Astrocyte of the hippocampus (primary cell): ENCODE results near the gene WNT3.
A peak's percentile ranks its signal among the peaks of the same experiment; 100 is the strongest.
"Not testable (repeated sequence)": the region's sequence is repeated elsewhere in the genome, so short reads cannot be mapped to it uniquely, and the experiment has no call there.

Experiments
- DNase-seq: peaks from one replicate; pipeline ENCODE4 v3.0.0; 2011; ENCODE audit warnings: low read depth, low spot score

The WNT3 gene

GRCh38 chr17:46785696-46786095 lies 32.8 kb downstream of the WNT3 start:
- DNase-seq, result peak; percentile 30

DNA sequence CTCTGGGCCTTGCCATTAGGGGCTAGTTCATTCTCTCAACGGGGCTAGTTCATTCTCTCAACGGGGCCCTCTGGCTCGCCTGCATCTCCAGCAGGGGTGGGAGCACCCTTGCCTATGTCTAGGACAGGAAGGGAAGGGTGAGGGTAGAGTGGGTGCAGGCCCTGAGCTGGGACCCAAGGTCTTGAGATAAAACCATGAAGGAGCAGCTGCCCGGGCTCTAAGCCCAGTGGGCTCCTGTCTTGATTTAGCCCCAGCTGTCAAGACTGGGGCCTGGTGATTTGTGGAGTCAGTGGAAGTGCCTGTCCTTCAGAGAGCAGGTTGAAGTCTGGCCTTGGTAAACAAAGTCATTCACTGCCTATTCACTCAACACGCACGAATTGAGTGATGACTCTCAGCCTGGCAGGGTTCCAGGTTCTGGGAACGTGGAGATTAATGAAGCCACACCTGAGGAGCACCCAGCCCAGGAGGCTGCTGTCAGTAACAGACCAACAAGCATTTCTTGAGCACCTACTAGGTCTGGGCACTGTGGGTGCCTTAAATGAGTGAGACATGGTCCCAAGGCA lies 35.4 kb downstream of the WNT3 start:
- DNase-seq, result no peak

DNA sequence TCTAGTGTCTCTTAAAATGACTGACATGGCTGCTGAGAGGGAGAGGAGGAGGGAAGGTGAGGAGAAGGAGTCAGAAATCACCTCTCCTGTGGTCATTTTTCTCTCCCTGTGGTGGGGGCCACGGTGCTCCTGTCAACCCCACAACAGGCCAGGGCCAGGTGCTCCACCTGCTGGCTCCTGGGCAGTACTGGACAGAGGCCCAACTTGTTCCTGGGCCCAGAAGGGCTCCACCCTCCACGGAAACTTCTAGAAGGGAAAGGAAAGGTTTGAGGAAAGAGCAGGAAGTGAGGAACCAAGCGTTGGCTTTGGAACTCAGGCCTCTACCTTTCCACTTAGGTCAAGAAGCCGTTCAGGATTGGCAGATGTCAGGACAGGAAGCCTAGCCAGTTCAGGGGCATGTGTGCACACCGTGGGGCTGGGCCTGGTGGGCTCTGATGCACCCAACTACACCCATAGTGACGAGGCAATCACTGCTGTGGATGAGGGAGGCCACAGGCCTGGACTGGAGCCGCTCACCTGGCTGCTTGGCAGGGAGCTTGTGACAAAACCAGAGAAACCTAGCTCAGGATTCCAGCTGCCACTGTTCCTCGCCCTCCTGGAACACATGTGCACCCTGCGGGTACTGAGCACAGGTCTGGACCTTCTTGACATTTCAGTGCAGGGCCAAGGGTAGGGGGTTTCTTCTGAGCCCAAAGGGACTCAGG lies 36.1 kb downstream of the WNT3 start:
- peak; percentile 61 for DNase-seq

DNA sequence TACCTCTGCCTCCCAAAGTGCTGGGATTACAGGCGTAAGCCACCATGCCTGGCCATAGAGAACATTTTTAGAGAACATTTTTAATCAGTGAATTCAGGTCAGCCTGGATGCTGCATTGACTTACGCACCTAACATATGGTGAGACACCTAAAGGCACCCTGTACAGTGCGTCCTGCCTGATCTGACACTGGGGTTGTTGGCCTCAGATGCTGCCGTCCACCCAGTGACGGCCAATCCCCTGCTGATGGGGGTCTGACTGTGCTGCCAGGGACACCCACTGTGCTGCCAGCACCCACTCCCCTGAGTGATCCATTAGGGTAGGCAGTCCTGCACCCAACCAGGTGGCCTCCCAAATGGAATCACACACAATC lies 38.5 kb downstream of the WNT3 start:
- DNase-seq, result no peak

DNA sequence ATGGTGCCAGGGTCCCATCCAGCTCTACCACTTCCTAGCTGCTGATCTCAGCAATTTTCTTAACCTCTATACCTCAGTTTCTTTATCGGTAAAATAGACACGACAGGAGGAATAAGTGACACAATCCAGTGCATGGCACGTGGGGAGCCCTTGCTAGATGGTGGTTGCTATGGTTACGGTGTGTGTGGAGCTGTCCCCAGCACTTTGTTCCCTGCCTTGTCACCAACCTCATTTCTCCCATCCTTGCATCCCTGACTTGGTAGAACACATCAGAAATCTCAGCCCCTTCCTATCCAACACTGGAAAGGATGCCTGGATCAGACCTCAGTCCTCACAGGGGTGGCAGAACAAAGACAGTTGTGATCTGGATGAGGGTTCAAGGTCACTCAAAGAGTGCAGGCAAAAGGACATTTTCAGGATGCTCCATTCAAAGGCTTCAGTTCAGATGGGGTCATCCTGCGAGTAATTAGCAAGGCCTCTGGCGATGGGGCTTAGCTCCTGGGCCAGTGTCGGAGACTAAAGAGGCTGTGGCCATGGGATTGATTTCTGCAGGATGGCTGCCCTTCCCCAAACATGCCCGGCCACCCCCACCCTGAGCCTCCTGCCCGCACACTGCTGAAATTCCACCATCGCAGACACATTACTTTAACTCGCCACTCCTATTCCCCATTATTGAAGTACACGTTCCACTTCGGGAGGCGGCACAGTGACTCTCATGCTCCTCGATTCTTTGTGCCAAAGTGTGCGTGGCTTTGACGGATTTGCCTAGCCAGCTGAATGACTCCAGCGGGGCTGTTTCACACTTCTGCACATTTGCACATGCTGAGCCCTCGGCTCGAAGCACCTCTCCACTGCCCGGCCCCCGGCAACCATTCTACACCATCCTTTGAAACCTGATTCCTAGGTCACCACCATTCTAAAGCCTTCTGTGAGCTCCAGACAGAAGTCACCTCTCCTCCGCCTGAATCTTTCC lies 40.3 kb downstream of the WNT3 start:
- no peak for DNase-seq

GRCh38 chr17:46776298-46777005 lies 42.0 kb downstream of the WNT3 start:
- no peak for DNase-seq

DNA sequence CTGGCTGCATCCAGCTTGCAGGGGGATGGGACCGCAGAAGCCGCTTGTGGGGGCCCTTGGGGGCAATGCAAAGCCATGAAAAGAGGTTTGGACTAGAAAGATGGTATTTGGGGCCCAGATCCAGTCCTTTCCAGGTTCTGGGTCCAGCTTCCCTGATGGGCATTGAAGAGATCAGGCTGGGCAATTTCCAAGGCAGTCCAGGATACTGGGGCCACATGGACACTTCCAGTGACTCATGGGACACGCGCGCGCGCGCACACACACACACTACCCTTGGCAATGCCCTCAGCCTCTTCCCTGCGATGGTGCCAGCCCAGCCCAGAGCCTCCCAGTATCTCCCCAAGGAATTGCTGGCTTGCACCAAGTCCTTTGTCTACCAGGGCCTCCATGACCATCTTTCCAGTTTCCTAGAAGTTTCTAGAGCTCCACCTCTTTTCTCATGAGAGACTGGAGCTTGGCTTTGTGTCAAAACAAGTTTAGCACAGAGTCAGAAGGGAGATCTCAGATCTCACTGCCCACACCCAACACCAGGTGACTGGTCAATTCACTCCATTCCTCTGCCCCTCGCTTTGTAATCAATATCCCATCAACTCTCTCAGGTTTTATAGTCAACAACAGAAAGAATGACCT lies 44.3 kb downstream of the WNT3 start:
- DNase-seq, result no peak

DNA sequence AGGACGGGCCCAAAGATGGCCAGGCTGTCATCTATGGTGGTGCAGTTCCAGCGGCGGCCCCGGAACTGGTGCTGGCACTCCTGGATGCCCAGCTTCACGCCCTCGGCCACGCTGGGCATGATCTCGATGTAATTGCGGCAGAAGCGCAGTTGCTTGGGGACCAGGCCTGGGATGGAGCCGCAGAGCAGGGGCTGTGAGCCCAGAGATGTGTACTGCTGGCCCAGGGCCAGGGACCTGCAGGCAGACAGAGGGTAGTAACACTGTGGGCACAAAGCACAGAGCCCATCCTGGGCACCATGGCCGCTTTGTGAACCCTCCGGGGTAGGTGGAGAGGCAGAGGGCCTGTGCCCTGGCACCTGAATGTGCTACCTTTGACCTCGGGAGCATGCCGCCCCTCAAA lies 44.8 kb downstream of the WNT3 start:
- no peak for DNase-seq

DNA sequence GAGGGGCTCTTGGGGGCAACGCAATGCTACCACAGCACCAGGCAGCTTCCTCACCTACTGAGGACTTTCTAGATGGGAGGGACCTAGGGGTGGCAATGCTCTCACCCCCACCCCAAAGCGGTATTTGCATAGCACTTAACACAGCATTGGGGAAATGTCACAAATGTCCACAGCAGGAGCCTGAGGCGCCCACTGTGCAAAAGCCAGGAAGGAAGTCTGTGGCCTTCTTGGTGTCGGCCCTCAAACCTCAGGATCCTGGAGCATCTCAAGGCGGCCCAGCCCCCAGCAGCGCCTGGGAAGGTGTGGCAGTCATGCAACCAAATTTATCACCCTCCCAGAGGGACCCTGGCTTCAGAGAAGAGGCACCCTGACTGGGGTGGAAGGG lies 45.3 kb downstream of the WNT3 start:
- DNase-seq, result no peak

- peak; percentile 14 for DNase-seq
Observed at GRCh38 chr17:46772475-46773220, 45.8 kb downstream of the WNT3 start.

- DNase-seq, result peak; percentile 71
Observed at GRCh38 chr17:46771561-46772474, 46.7 kb downstream of the WNT3 start.

DNA sequence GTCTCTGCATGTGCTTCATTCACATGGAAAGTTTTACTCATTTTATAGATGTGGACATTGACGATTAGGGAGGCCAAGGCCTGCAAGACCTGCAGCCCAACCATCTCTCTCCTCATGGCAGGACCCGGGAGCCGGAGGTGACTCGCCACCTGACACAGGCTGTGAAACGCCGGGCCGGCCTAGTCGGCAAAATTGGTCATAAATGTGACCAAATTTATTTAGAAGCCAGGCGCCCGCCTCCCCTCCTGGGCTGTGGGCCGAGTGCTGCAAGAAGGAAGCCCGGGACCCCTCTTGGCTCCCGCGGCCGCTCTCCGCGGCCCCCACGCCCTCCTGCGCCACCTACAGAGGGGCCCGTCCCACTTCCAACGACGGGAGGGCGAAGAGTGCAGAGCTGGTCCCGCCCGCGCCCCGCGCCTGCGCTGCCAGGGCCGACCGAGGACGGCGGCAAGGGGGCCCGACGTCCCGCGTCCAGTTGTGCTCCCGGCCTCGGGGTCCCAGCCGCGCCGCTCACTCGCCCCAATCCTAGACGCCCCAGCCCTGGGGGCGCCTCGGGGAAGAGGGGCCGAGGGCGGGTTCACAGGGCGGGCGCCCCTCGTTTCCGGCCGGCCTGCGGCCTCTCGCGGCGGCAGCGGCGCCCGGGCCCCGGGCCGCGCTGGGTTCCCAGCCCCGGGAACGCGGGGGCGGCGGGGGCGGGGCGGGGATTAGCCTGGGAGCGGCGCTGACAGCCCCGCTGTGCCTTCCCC lies 47.5 kb downstream of the WNT3 start:
- DNase-seq, result peak; percentile 79

GRCh38 chr17:46770439-46770817 lies 48.1 kb downstream of the WNT3 start:
- no peak for DNase-seq

- no peak for DNase-seq
Observed at GRCh38 chr17:46769531-46770438, 48.7 kb downstream of the WNT3 start.

DNA sequence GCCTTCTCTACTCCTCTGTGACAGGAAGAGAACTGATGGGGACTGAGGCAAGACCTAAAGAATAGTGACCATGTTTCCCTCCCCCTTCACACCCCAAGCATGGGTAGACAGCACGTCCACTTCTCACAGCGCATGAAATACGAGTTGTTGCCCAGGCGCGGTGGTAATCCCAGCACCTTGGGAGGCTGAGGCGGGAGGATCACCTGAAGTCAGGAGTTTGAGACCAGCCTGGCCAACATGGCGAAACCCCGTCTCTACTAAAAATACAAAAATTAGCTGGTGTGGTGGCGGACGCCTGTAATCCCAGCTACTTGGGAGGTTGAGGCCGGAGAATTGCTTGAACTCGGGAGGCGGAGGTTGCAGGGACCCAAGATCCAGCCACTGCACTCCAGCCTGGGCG lies 49.6 kb downstream of the WNT3 start:
- not testable (repeated sequence) for DNase-seq

DNA sequence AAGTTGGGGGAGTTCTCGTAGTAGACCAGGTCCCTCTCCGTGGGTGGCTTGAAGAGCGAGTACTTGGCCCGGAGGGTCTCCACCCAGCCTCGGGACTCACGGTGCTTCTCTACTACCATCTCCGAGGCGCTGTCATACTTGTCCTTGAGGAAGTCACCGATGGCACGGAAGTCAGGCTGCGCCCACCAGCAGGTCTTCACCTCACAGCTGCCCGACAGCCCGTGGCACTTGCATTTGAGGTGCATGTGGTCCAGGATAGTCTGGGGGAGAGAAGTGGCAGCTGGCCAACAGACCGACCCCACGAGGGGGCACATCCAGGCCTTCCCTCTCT lies 50.0 kb downstream of the WNT3 start:
- DNase-seq, result no peak

- no peak for DNase-seq
Observed at GRCh38 chr17:46766493-46767491, 51.7 kb downstream of the WNT3 start.
